Measurements from ENCODE around the gene SPANXN1. TPM values are rescaled to one million over a fixed set of nuclear protein-coding genes. Genes with fewer than 3 reads are reported as not detected.

The SPANXN1 gene
- not detected for total RNA-seq

DNA sequence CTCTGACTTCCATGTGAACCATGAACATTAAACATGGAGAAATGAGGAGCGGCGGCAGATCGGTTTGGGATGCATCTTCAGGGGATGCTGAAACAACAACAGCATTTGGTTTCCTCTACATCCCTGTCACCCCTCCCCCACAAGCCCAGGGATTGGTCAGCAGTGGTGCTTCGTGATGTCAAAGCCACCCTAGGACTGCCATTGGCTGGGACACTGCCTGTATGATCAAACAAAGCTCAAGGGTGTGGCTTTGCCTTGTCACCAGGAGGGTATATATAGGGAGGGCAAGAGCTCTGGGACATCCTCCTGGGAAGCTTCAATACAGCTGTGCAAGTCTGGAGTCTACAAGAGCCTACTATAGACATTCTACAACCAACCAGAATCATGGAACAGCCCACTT is at the start of gene SPANXN1:
SPANXN1 (plus strand) TSS at position 301 of the 400 bp plus-strand sequence; CDS start at position 385, 84 bp downstream.

Measured in camera-type eye (tissue), 1 donor.